CD4-positive, alpha-beta T cell treated with Interleukin-15 for 4 hours (primary cell): ENCODE measurements around the gene QKI.

Experiments
- DNase-seq: peaks from one replicate; pipeline ENCODE4 v3.0.0-alpha.2; 2020; ENCODE audit warnings: low spot score

Gene QKI

GRCh38 chr6:163620101-163620500 lies 205.6 kb downstream of the QKI start:
- no peak for DNase-seq

- no peak for DNase-seq
These were observed 206.3 kb downstream of the QKI start for GRCh38 chr6:163620670-163621330.

- no peak for DNase-seq
These were observed 210.7 kb downstream of the QKI start for GRCh38 chr6:163625265-163625664.

GRCh38 chr6:163626073-163626867 lies 211.8 kb downstream of the QKI start:
- no peak for DNase-seq

GRCh38 chr6:163627274-163628062 lies 212.9 kb downstream of the QKI start:
- DNase-seq, result no peak
